Stimulated activated naive CD8-positive, alpha-beta T cell treated with anti-CD3 and anti-CD28 coated beads, Interleukin-15, Interleukin-2, amounts not matched to agents 100 U/mL and 50 U/mL, for 24 hours (primary cell): ENCODE data around the gene HAP1.

Source experiments
- ATAC-seq: fragments of 150-1000 bp; cut with Tn5 transposase; one replicate; pipeline ENCODE4 v1.10.0; 2021
- DNase-seq: peaks from one replicate; pipeline ENCODE4 v3.0.0; 2021

The HAP1 gene

GRCh38 chr17:41763327-41763726, 28.9 kb upstream of the HAP1 start:
- DNase-seq (no peak), ATAC-seq (no peak)

- ATAC-seq (no peak), DNase-seq (no peak)
Measured at GRCh38 chr17:41762841-41763240, 28.4 kb upstream of the HAP1 start.

GRCh38 chr17:41762391-41762790, 27.9 kb upstream of the HAP1 start:
- ATAC-seq (no peak), DNase-seq (no peak)

- ATAC-seq (no peak), DNase-seq (no peak)
Measured at GRCh38 chr17:41760878-41761277, 26.4 kb upstream of the HAP1 start.

GRCh38 chr17:41758601-41759000, 24.2 kb upstream of the HAP1 start:
- no peak for ATAC-seq
- DNase-seq = no peak

GRCh38 chr17:41754066-41754465, 19.6 kb upstream of the HAP1 start:
- ATAC-seq (no peak), DNase-seq (no peak)

- ATAC-seq = no peak
- no peak for DNase-seq
Measured at GRCh38 chr17:41751288-41751687, 16.8 kb upstream of the HAP1 start.

GRCh38 chr17:41750862-41751261, 16.4 kb upstream of the HAP1 start:
- DNase-seq = no peak
- no peak for ATAC-seq

GRCh38 chr17:41748275-41748674, 13.8 kb upstream of the HAP1 start:
- no peak for ATAC-seq
- DNase-seq = no peak

- ATAC-seq (no peak), DNase-seq (no peak)
Measured at GRCh38 chr17:41741709-41742108, 7.3 kb upstream of the HAP1 start.

GRCh38 chr17:41740506-41740905, 6.1 kb upstream of the HAP1 start:
- ATAC-seq = no peak
- no peak for DNase-seq

GRCh38 chr17:41739661-41740352, 5.4 kb upstream of the HAP1 start:
- no peak for ATAC-seq
- no peak for DNase-seq

GRCh38 chr17:41738801-41739112, 4.3 kb upstream of the HAP1 start:
- no peak for DNase-seq
- no peak for ATAC-seq

GRCh38 chr17:41738077-41738800, 3.8 kb upstream of the HAP1 start:
- DNase-seq (peak; percentile 84), ATAC-seq (peak; percentile 91)

- DNase-seq (no peak), ATAC-seq (no peak)
Measured at GRCh38 chr17:41737680-41738023, 3.2 kb upstream of the HAP1 start.

- ATAC-seq (no peak), DNase-seq (no peak)
Measured at GRCh38 chr17:41736983-41737679, 2.7 kb upstream of the HAP1 start.

- DNase-seq (no peak), ATAC-seq (no peak)
Measured at GRCh38 chr17:41735744-41736143, 1.3 kb upstream of the HAP1 start.

GRCh38 chr17:41734949-41735313, 488 bp upstream of the HAP1 start:
- DNase-seq = no peak
- no peak for ATAC-seq

- DNase-seq (no peak), ATAC-seq (no peak)
Measured at GRCh38 chr17:41733348-41734138, 900 bp downstream of the HAP1 start.

GRCh38 chr17:41731836-41732235, 2.6 kb downstream of the HAP1 start:
- DNase-seq (no peak), ATAC-seq (no peak)

GRCh38 chr17:41730479-41730878, 4.0 kb downstream of the HAP1 start:
- DNase-seq (no peak), ATAC-seq (no peak)

GRCh38 chr17:41728056-41728455, 6.4 kb downstream of the HAP1 start:
- DNase-seq (no peak), ATAC-seq (no peak)

- DNase-seq (no peak), ATAC-seq (no peak)
Measured at GRCh38 chr17:41725134-41725533, 9.3 kb downstream of the HAP1 start.
